Activated CD8-positive, alpha-beta T cell treated with anti-CD3 and anti-CD28 coated beads for 36 hours (primary cell): ENCODE data around the gene CYBC1. TPM values are rescaled to one million over a fixed set of nuclear protein-coding genes. Genes with fewer than 3 reads are reported as not detected.

Source experiments
- ATAC-seq: fragments of 200-7000 bp; cut with Tn5 transposase; one replicate; pipeline ENCODE4 v1.10.0; 2021; ENCODE audit warnings: mild to moderate bottlenecking, moderate library complexity
- CTCF ChIA-PET: fragments of 350-600 bp; sonication (Branson Sonifier 250); formaldehyde crosslinking; loops from one replicate; lab custom pipeline; 2021; ENCODE audit warnings: antibody characterized with exemption; lab: Charles Lee
- POLR2A ChIA-PET: fragments of 350-600 bp; sonication (Branson Sonifier 250); formaldehyde crosslinking; loops from one replicate; lab custom pipeline; 2021; ENCODE audit warnings: antibody characterized with exemption; lab: Charles Lee
- DNase-seq: peaks from one replicate; pipeline ENCODE4 v3.0.0-alpha.2; 2020
- H3K27ac Mint-ChIP-seq: one replicate; pipeline ENCODE4 v1.8.0; 2021; ENCODE audit warnings: mild to moderate bottlenecking, mixed read lengths
- H3K27me3 Mint-ChIP-seq: one replicate; pipeline ENCODE4 v1.8.0; 2021; ENCODE audit warnings: mixed read lengths
- H3K36me3 Mint-ChIP-seq: one replicate; pipeline ENCODE4 v1.8.0; 2021; ENCODE audit warnings: low read depth, mixed read lengths
- H3K4me1 Mint-ChIP-seq: one replicate; pipeline ENCODE4 v1.8.0; 2021; ENCODE audit warnings: low read depth, mixed read lengths
- H3K4me3 Mint-ChIP-seq: one replicate; pipeline ENCODE4 v1.8.0; 2021; ENCODE audit warnings: mild to moderate bottlenecking, moderate library complexity, mixed read lengths
- H3K9me3 Mint-ChIP-seq: one replicate; pipeline ENCODE4 v1.8.0; 2021; ENCODE audit warnings: mixed read lengths
- intact Hi-C: fragments of 100-400 bp; cut with micrococcal nuclease; formaldehyde crosslinking; loops from one replicate; pipeline ENCODE4 v1.10.0; 2022
- total RNA-seq, 2 experiments: library from RNA; stranded (reverse); gene quantifications; one replicate each; pipeline ENCODE4 v1.2.3, GENCODE V29; 2021
- TF ChIP-seq, protein P1 (sequence below): fragments of 200-600 bp; IDR thresholded peaks from one replicate; pipeline ENCODE4 v1.8.0; 2022; ENCODE audit warnings: antibody characterized with exemption, mild to moderate bottlenecking

The CYBC1 gene
- total RNA-seq, 2 experiments from 2014 or later = 189 to 192 TPM

GRCh38 chr17:82435601-82436583 lies 14.7 kb downstream of the CYBC1 start:
- intact Hi-C loops = no loop called here
- H3K9me3 Mint-ChIP-seq = no peaks in the 10 kb centered on the region
- DNase-seq = no peak
- no peak overlapping the region for H3K27ac Mint-ChIP-seq
- H3K4me1 Mint-ChIP-seq = no peaks in the 10 kb centered on the region
- ATAC-seq = no peak
- ChIA-PET CTCF (interaction anchor here (1.0 kb wide), 1 partner anchor 11 kb away, joined by 4 read pairs; no protein-coding TSS in a partner anchor), POLR2A (interaction anchor here (0.6 to 2.6 kb wide), 3 partner anchors 10 to 60 kb away, joined by 3 to 11 read pairs (median 7); no protein-coding TSS in a partner anchor)
- no peaks in the 10 kb centered on the region for H3K27me3 Mint-ChIP-seq
- TF ChIP-seq, protein P1, sequence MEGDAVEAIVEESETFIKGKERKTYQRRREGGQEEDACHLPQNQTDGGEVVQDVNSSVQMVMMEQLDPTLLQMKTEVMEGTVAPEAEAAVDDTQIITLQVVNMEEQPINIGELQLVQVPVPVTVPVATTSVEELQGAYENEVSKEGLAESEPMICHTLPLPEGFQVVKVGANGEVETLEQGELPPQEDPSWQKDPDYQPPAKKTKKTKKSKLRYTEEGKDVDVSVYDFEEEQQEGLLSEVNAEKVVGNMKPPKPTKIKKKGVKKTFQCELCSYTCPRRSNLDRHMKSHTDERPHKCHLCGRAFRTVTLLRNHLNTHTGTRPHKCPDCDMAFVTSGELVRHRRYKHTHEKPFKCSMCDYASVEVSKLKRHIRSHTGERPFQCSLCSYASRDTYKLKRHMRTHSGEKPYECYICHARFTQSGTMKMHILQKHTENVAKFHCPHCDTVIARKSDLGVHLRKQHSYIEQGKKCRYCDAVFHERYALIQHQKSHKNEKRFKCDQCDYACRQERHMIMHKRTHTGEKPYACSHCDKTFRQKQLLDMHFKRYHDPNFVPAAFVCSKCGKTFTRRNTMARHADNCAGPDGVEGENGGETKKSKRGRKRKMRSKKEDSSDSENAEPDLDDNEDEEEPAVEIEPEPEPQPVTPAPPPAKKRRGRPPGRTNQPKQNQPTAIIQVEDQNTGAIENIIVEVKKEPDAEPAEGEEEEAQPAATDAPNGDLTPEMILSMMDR = no peak
- H3K4me3 Mint-ChIP-seq = no peak overlapping the region
- H3K36me3 Mint-ChIP-seq = no peaks in the 10 kb centered on the region

DNA sequence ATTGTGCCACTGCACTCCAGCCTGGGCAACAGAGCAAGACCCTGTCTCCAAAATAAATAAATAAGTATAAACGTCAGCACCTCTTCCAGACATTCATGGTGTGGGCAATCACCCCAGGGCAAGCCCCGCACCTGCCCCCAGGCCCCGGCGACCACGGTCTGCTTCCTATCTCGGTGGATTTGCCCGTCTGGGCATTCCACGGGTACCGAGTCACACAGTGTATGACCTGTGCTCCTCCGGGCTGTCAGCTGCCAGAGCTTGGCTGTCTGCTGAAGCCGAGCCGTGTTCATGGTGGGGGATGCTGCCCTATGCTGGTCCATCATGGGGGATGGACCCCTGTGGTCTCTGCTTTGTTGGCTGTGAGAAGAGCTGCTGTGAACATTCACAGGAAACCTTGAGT lies 15.4 kb downstream of the CYBC1 start:
- Mint-ChIP-seq H3K4me3 (no peak overlapping the region), H3K36me3 (no peaks in the 10 kb centered on the region), H3K27ac (no peak overlapping the region), H3K27me3 (no peaks in the 10 kb centered on the region), H3K9me3 (no peaks in the 10 kb centered on the region), H3K4me1 (no peaks in the 10 kb centered on the region)
- no peak for ATAC-seq
- ChIA-PET POLR2A (interaction anchor here (0.9 to 2.6 kb wide), 4 partner anchors 10 to 23 kb away, joined by 3 to 11 read pairs (median 6); partner anchors contain the start of gene NARF), CTCF (no interaction called here)
- intact Hi-C loops = no loop called here
- no peak for DNase-seq
- TF ChIP-seq, protein P1 = no peak

DNA sequence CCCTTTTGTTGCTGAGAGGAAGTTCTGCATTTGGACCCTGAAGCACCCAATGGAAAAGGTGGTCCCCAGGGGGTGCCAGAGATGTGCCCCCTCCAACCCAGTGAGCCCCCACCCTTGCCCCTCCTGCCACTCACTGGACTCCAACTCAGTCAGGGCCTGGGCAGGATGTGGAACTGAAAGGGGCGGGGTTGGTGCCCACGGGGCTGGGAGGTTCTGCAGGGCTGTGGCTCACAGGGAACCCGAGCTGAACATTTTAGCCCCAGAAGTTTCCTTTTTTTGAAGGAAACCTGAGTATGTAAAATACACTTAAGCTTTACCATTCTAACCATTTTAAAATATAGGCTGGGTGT lies 16.4 kb downstream of the CYBC1 start:
- ChIA-PET CTCF (interaction anchor here (1.1 to 1.5 kb wide), 2 partner anchors 9 to 83 kb away, joined by 3 to 4 read pairs; no protein-coding TSS in a partner anchor), POLR2A (interaction anchor here (0.9 to 2.6 kb wide), 3 partner anchors 11 to 24 kb away, joined by 3 to 7 read pairs (median 4); partner anchors contain the start of gene NARF)
- H3K4me1 Mint-ChIP-seq = peaks cover 6% of the 10 kb centered on the region

DNA sequence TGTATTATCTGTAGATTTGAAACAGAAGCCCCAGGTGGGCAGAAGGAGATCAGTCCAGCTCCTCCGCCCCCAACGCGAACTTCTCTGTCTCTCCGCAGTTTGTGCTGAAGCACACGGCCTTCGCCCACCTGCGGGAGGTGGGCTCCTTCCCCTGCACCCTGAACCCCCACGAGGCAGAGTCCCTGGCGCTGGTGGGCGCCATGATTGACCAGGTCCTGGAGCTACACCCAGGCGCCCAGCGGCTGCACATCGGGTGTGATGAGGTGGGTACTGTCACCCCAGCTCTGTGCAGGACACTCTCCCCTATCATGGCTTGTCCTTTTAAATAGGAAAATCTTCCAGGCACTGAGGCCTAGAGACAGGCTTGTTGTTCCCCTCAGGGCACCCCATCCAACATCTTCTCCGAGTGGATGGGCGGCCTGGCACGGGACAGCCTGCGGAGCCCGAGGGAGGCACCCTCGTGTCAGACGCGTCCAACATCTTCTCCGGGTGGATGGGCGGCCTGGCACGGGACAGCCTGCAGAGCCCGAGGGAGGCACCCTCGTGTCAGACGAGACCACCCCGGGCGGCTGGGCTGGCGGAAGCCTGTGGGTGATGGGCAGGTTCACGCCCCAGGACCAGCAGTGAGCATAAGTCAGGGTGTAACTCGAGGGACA lies 16.9 kb downstream of the CYBC1 start:
- Mint-ChIP-seq H3K27ac (no peak overlapping the region), H3K4me1 (peaks cover 6% of the 10 kb centered on the region), H3K27me3 (no peaks in the 10 kb centered on the region), H3K4me3 (no peak overlapping the region), H3K9me3 (no peaks in the 10 kb centered on the region), H3K36me3 (no peaks in the 10 kb centered on the region)
- CTCF ChIA-PET = interaction anchor here (1.1 to 1.5 kb wide), 2 partner anchors 9 to 83 kb away, joined by 3 to 4 read pairs; no protein-coding TSS in a partner anchor
- ATAC-seq (no peak), DNase-seq (no peak)
- TF ChIP-seq, protein P1 = no peak
- intact Hi-C loops = no loop called here
- POLR2A ChIA-PET = interaction anchor here (1.1 kb wide), 1 partner anchor 24 kb away, joined by 4 read pairs; the partner anchor contains the start of gene NARF

More for the DNA sequence above, 16.4 kb downstream of the CYBC1 start:
- Mint-ChIP-seq H3K9me3 (no peaks in the 10 kb centered on the region), H3K4me3 (no peak overlapping the region), H3K36me3 (no peaks in the 10 kb centered on the region), H3K27me3 (no peaks in the 10 kb centered on the region), H3K27ac (no peak overlapping the region)
- intact Hi-C loops = no loop called here
- peak; percentile 53 for ATAC-seq
- TF ChIP-seq, protein P1 = no peak
- peak; percentile 41 for DNase-seq
